PC-3 (cell line): ENCODE measurements around the gene ENDOV. TPM values are rescaled to one million over a fixed set of nuclear protein-coding genes. Genes with fewer than 3 reads are reported as not detected.

Experiments
- ATAC-seq: fragments of 200-7000 bp; cut with Tn5 transposase; 2 replicates; pipeline ENCODE4 v1.9.1; 2020; ENCODE audit warnings: mild to moderate bottlenecking, moderate library complexity
- BruUV-seq: library from RNA; stranded (reverse); fragments of 400-500 nt; replicated peaks from 2 replicates; lab custom pipeline; 2021; lab: Mats Ljungman, UMichigan
- CTCF ChIA-PET: fragments of 300-600 bp; sonication (Branson Sonifier 250); formaldehyde crosslinking; loops from one replicate; lab custom pipeline; 2022; ENCODE audit warnings: antibody characterized with exemption; lab: Charles Lee
- POLR2A ChIA-PET: fragments of 300-600 bp; sonication (Branson Sonifier 250); formaldehyde crosslinking; loops from one replicate; lab custom pipeline; 2022; ENCODE audit warnings: antibody characterized with exemption; ENCODE audit not compliant: unreplicated experiment; lab: Charles Lee
- DNase-seq: peaks from one replicate; pipeline ENCODE4 v3.0.0-alpha.2; 2015
- H2AFZ ChIP-seq: fragments of 300-600 bp; sonication (generic); 2 replicates; pipeline ENCODE4 v1.6.0; 2016; ENCODE audit warnings: antibody characterized with exemption, low read length
- H3F3A ChIP-seq: fragments of 300-600 bp; sonication (generic); one replicate; pipeline ENCODE4 v1.6.0; 2017; ENCODE audit warnings: antibody characterized with exemption, low read length, control low read depth, mild to moderate bottlenecking; ENCODE audit not compliant: unreplicated experiment
- H3K27ac ChIP-seq: fragments of 300-600 bp; sonication (generic); 2 replicates; pipeline ENCODE4 v1.5.1; 2016; ENCODE audit warnings: mild to moderate bottlenecking, low read length
- H3K27me3 ChIP-seq: fragments of 300-600 bp; sonication (generic); 2 replicates; pipeline ENCODE4 v1.6.1; 2016; ENCODE audit warnings: low read length, mixed read lengths
- H3K36me3 ChIP-seq: fragments of 300-600 bp; sonication (generic); 2 replicates; pipeline ENCODE4 v1.6.1; 2016; ENCODE audit warnings: low read depth, mixed run types, low read length, mixed read lengths
- H3K4me1 ChIP-seq: fragments of 300-600 bp; sonication (generic); 2 replicates; pipeline ENCODE4 v1.5.1; 2016; ENCODE audit warnings: low read length; ENCODE audit not compliant: insufficient read depth
- H3K4me2 ChIP-seq: fragments of 300-600 bp; sonication (generic); 2 replicates; pipeline ENCODE4 v1.6.0; 2016; ENCODE audit warnings: low read length
- H3K4me3 ChIP-seq: fragments of 300-600 bp; sonication (generic); 2 replicates; pipeline ENCODE4 v1.5.1; 2016; ENCODE audit warnings: mild to moderate bottlenecking, low read length, mixed read lengths
- H3K79me2 ChIP-seq: fragments of 300-600 bp; sonication (generic); 2 replicates; pipeline ENCODE4 v1.6.1; 2017; ENCODE audit warnings: low read length, mixed read lengths
- H3K9ac ChIP-seq: fragments of 300-600 bp; sonication (generic); 2 replicates; pipeline ENCODE4 v1.6.0; 2016; ENCODE audit warnings: mild to moderate bottlenecking, low read length
- H3K9me2 ChIP-seq: fragments of 300-600 bp; sonication (generic); replicated peaks from 2 replicates; pipeline ENCODE4 v1.6.1; 2016; ENCODE audit warnings: mixed run types, low read length, mixed read lengths
- H3K9me3 ChIP-seq: fragments of 300-600 bp; sonication (generic); 2 replicates; pipeline ENCODE4 v1.6.1; 2016; ENCODE audit warnings: low read length, mixed read lengths
- H4K20me1 ChIP-seq: fragments of 300-600 bp; sonication (generic); 2 replicates; pipeline ENCODE4 v1.6.1; 2016; ENCODE audit warnings: low read length, mixed read lengths
- EZH2 ChIP-seq: fragments of 300-600 bp; sonication (generic); IDR thresholded peaks from one replicate; pipeline ENCODE4 v1.6.1; 2017; ENCODE audit warnings: antibody characterized with exemption, mild to moderate bottlenecking, low read length; ENCODE audit not compliant: unreplicated experiment
- EZH2phosphoT487 ChIP-seq: fragments of 300-600 bp; sonication (generic); IDR thresholded peaks from 2 replicates; pipeline ENCODE4 v1.6.1; 2018; ENCODE audit warnings: mild to moderate bottlenecking, antibody characterized with exemption, low read length, borderline replicate concordance
- intact Hi-C: fragments of 100-400 bp; cut with micrococcal nuclease; formaldehyde crosslinking; loops from 2 replicates; pipeline ENCODE4 v1.9.0; 2023
- total RNA-seq: library from RNA; depleted of rRNA; stranded (reverse); fragments of >200 nt; gene quantifications from 2 replicates; pipeline ENCODE4 v1.2.3, GENCODE V29; 2014
- TF ChIP-seq, protein P1 (sequence below): fragments of 300-600 bp; sonication (generic); conservative IDR thresholded peaks from 2 replicates; pipeline ENCODE4 v1.5.1; 2017; ENCODE audit warnings: antibody characterized with exemption, low read depth, mild to moderate bottlenecking, low read length

The ENDOV gene
- total RNA-seq, 1 experiment from 2014 or later, result 57.9 TPM

DNA sequence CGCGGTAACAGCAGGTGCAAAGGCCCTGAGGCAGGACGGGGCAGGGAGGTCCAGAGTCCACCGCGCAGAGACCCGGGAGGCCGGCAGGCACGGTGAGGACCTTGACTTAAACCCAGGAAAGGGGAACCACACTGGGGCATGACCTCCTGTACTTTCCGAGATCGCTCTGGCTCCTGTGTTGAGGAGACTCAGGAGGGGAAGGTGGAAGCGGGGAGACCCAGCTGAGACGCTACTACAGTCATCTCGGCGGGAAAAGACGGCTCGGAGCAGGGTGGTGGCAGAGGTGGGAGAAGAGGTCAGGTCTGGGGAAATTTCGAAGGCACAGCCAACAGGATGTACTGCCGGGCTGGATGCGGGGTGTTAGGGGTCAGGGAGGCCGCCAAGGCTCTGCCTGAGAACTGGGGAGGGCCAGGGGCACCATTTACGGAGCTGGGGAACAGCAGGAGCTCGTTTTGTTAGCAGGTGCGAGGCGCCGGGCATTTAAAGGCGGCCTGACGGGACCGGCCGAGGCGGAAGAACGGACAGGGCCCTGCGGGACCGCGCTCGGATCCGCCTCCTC is 39.1 kb downstream of the ENDOV start:
- Histone ChIP-seq H3K4me2 (peak overlapping the region; percentile 92), H3F3A (no peaks in the 10 kb centered on the region), H3K36me3 (no peaks in the 10 kb centered on the region), H3K4me1 (peaks cover 20% of the 10 kb centered on the region), H2AFZ (peak overlapping the region; percentile 80), H3K79me2 (no peaks in the 10 kb centered on the region), H3K9me2 (no peaks in the 10 kb centered on the region), H4K20me1 (no peaks in the 10 kb centered on the region), H3K27me3 (no peaks in the 10 kb centered on the region), H3K27ac (peak overlapping the region; percentile 69), H3K9me3 (no peaks in the 10 kb centered on the region), H3K9ac (peak overlapping the region; percentile 99), H3K4me3 (peak overlapping the region; percentile 80)
- CTCF ChIA-PET, result interaction anchor here (0.6 kb wide), 1 partner anchor 42 kb away, joined by 4 read pairs; no protein-coding TSS in a partner anchor
- ATAC-seq (no peak), DNase-seq (no peak)
- POLR2A ChIA-PET, result interaction anchor here (0.6 to 1.5 kb wide), 3 partner anchors 9 to 23 kb away, joined by 4 to 12 read pairs (median 5); no protein-coding TSS in a partner anchor
- TF ChIP-seq EZH2 (no peak), EZH2phosphoT487 (no peak)
- TF ChIP-seq, protein P1, sequence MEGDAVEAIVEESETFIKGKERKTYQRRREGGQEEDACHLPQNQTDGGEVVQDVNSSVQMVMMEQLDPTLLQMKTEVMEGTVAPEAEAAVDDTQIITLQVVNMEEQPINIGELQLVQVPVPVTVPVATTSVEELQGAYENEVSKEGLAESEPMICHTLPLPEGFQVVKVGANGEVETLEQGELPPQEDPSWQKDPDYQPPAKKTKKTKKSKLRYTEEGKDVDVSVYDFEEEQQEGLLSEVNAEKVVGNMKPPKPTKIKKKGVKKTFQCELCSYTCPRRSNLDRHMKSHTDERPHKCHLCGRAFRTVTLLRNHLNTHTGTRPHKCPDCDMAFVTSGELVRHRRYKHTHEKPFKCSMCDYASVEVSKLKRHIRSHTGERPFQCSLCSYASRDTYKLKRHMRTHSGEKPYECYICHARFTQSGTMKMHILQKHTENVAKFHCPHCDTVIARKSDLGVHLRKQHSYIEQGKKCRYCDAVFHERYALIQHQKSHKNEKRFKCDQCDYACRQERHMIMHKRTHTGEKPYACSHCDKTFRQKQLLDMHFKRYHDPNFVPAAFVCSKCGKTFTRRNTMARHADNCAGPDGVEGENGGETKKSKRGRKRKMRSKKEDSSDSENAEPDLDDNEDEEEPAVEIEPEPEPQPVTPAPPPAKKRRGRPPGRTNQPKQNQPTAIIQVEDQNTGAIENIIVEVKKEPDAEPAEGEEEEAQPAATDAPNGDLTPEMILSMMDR, result no peak
- intact Hi-C loops, result loop anchor here (10.0 kb wide), 1 partner anchor 441 kb away; no protein-coding TSS in a partner anchor
- BruUV-seq, result TSS peak; percentile 66

DNA sequence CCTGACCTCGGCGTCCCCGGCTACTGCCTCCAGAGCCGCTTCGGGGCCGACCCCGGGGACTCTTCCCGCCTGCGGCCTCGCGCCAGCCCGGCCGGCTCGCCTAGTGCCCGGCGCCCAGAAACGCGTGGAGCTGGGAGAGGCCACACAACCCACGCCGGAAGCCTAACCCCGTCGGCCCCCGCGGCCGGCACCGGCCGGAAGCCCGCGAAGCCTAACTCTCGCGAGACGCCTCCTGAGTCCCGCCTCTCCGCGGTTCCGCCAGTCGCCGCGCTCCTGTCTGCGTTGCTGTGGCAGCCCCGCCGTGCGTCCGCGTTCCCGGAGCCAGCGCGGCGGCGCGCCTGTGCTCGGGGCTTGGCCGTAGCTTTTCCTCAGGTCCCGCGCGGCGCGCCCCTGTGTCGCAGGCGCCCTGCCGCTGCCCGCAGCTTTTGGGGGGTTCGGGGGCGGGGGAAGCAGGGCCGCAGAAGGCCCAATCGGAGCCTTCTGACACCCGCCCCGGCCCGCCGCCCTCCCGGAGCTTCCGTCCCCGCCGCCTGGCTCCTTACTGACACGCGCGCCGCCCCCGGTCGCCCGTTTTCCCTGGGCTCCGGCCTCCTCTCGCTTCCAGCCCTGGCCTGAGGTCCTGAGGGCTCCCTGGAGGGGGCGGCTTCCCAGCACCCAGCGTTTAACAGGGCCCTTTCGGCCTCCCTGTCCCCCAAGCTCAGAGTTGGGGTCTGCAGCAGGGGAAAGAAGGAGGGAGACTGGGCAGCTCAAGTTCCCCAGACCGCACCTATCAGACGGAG is 39.8 kb downstream of the ENDOV start:
- no peaks in the 10 kb centered on the region for H3K79me2 ChIP-seq
- no peaks in the 10 kb centered on the region for H3K27me3 ChIP-seq
- POLR2A ChIA-PET, result interaction anchor here (0.5 to 1.5 kb wide), 5 partner anchors 9 to 548 kb away, joined by 3 to 12 read pairs (median 5); no protein-coding TSS in a partner anchor
- H3K9me3 ChIP-seq, result no peaks in the 10 kb centered on the region
- intact Hi-C loops, result loop anchor here (10.0 kb wide), 1 partner anchor 440 kb away; no protein-coding TSS in a partner anchor
- H3K36me3 ChIP-seq, result no peaks in the 10 kb centered on the region
- no peaks in the 10 kb centered on the region for H3F3A ChIP-seq
- no TSS peak for BruUV-seq
- DNase-seq, result peak; percentile 99
- CTCF ChIA-PET, result interaction anchor here (0.6 kb wide), 2 partner anchors 20 to 41 kb away, joined by 3 to 4 read pairs; no protein-coding TSS in a partner anchor
- H3K4me1 ChIP-seq, result peaks cover 20% of the 10 kb centered on the region
- peak overlapping the region; percentile 80 for H3K4me3 ChIP-seq
- H3K27ac ChIP-seq, result peak overlapping the region; percentile 69
- no peaks in the 10 kb centered on the region for H3K9me2 ChIP-seq
- no peaks in the 10 kb centered on the region for H4K20me1 ChIP-seq
- H3K4me2 ChIP-seq, result peak overlapping the region; percentile 92
- TF ChIP-seq EZH2phosphoT487 (no peak), EZH2 (no peak)
- TF ChIP-seq, protein P1, result no peak
- ATAC-seq, result peak; percentile 91
- H3K9ac ChIP-seq, result peak overlapping the region; percentile 99
- H2AFZ ChIP-seq, result peak overlapping the region; percentile 80
